NT2/D1 (cell line): ENCODE data around the gene KCNJ15.
"Not testable (repeated sequence)": the region's sequence is repeated elsewhere in the genome, so short reads cannot be mapped to it uniquely, and the experiment has no call there.

ENCODE experiments used
- SUZ12 ChIP-seq: IDR thresholded peaks from 2 replicates; pipeline ENCODE4 v1.6.1; 2011; ENCODE audit not compliant: insufficient read length, insufficient read depth; ENCODE audit errors: extremely low read depth
- YY1 ChIP-seq: IDR thresholded peaks from 2 replicates; pipeline ENCODE4 v1.6.1; 2011; ENCODE audit not compliant: insufficient read length, insufficient read depth
- ZNF274 ChIP-seq: IDR thresholded peaks from 2 replicates; pipeline ENCODE4 v1.6.1; 2011; ENCODE audit warnings: mild to moderate bottlenecking, low read depth, low read length

DNA sequence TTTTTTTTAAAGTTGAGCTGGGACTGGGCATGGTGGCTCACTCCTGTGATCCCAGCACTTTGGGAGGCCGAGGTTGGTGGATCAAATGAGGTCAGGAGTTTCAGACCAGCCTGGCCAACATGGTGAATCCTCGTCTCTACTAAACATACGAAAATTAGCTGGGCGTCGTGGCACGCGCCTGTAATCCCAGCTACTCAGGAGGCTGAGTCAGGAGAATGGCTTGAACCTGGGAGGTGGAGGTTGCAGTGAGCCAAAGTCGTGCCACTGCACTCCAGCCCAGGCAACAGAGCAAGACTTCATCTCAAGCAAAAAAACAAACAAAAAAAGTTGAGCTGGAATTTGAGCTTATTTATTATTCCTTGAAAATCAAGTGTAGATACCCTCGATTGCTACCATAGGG lies 21.5 kb upstream of the KCNJ15 start:
- TF ChIP-seq YY1, ZNF274, SUZ12: not testable (repeated sequence)
